ENCODE measurements around the gene TECR.
"Not testable (repeated sequence)": the region's sequence is repeated elsewhere in the genome, so short reads cannot be mapped to it uniquely, and the experiment has no call there.

The TECR gene

GRCh38 chr19:14540741-14541525 is 11.5 kb downstream of the TECR start:
- no peak for DNase-seq (ENCODE audit: low read depth in 2 of 2)

- DNase-seq (ENCODE audit: low read depth in 2 of 2) = not testable (repeated sequence)
These were observed 12.6 kb downstream of the TECR start for GRCh38 chr19:14541979-14542378.

GRCh38 chr19:14542711-14543328 is 13.4 kb downstream of the TECR start:
- no peak for DNase-seq (ENCODE audit: low read depth in 2 of 2)

GRCh38 chr19:14544047-14544446 is 14.7 kb downstream of the TECR start:
- no peak for DNase-seq (ENCODE audit: low read depth in 2 of 2)

GRCh38 chr19:14544977-14545715 is 15.8 kb downstream of the TECR start:
- DNase-seq (ENCODE audit: low read depth in 2 of 2) = no peak

- no peak for DNase-seq (ENCODE audit: low read depth in 2 of 2)
These were observed 16.3 kb downstream of the TECR start for GRCh38 chr19:14545716-14546082.

GRCh38 chr19:14550201-14550754 is 20.9 kb downstream of the TECR start:
- DNase-seq (ENCODE audit: low read depth in 2 of 2) = no peak

GRCh38 chr19:14551134-14552005 is 22.0 kb downstream of the TECR start:
- peak; percentile 52 to 54 for DNase-seq (ENCODE audit: low read depth in 2 of 2)

- not testable (repeated sequence) for DNase-seq (ENCODE audit: low read depth in 2 of 2)
These were observed 22.6 kb downstream of the TECR start for GRCh38 chr19:14552006-14552360.

GRCh38 chr19:14553042-14553938 is 23.9 kb downstream of the TECR start:
- no peak for DNase-seq (ENCODE audit: low read depth in 2 of 2)

GRCh38 chr19:14553939-14554243 is 24.5 kb downstream of the TECR start:
- DNase-seq (ENCODE audit: low read depth in 2 of 2) = no peak

- DNase-seq (ENCODE audit: low read depth in 2 of 2) = no peak
These were observed 25.0 kb downstream of the TECR start for GRCh38 chr19:14554382-14554812.

GRCh38 chr19:14555918-14556661 is 26.7 kb downstream of the TECR start:
- DNase-seq (ENCODE audit: low read depth in 2 of 2) = no peak

- DNase-seq (ENCODE audit: low read depth in 2 of 2) = peak; percentile 64 to 72
These were observed 27.3 kb downstream of the TECR start for GRCh38 chr19:14556662-14557188.

GRCh38 chr19:14558370-14559066 is 29.1 kb downstream of the TECR start:
- no peak for DNase-seq (ENCODE audit: low read depth in 2 of 2)

GRCh38 chr19:14559916-14560775 is 30.8 kb downstream of the TECR start:
- DNase-seq (ENCODE audit: low read depth in 2 of 2) = no peak

- DNase-seq (ENCODE audit: low read depth in 2 of 2) = no peak
These were observed 31.3 kb downstream of the TECR start for GRCh38 chr19:14560776-14561108.

GRCh38 chr19:14561249-14561648 is 31.9 kb downstream of the TECR start:
- no peak for DNase-seq (ENCODE audit: low read depth in 2 of 2)
